Activated naive CD4-positive, alpha-beta T cell treated with anti-CD3 and anti-CD28 coated beads, Interleukin-2, amount 50 U/mL, for 16 hours (primary cell): ENCODE data around the gene BPGM.

Experiments
- DNase-seq: peaks from one replicate; pipeline ENCODE4 v3.0.0-alpha.2; 2020

Gene BPGM

GRCh38 chr7:134723892-134724291, 77.2 kb downstream of the BPGM start:
- no peak for DNase-seq

DNA sequence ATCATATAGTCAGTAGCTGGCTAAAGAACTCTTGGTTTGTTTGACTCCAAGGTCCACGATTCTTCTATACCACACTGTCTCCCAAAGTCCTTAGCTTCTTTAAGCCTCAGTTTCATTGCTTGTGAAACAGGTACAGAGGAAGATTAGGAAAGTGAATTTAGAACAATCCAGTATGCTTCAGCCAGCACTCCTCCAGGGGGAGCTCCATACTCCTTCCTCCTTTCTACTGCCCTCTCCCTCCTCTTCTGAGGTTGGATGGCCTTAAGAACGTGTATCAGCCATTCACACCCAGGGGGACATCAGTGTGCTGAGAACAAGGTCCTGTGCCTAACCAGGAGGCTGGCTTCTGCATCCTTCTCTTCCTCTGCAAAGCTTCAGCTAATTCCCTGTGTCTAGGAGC, 78.0 kb downstream of the BPGM start:
- DNase-seq = no peak

DNA sequence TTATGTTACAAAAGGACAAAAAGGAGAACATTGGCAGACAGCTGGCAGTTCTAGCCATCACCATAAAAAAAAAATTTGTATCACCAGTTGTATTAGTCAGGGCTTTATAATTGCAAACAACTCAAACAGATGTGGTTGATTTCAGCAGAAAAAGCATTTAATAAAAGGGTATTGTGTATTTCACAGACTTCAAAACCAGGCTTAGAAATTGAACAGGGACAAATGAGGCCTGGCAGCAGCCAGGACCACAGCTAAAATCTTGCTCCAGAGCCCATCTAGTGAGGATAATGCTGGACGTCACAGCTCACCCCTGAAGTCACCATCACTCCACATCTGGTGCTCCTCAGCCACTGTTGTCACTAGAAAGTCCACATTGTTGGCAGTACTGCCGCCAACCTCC, 79.9 kb downstream of the BPGM start:
- no peak for DNase-seq

DNA sequence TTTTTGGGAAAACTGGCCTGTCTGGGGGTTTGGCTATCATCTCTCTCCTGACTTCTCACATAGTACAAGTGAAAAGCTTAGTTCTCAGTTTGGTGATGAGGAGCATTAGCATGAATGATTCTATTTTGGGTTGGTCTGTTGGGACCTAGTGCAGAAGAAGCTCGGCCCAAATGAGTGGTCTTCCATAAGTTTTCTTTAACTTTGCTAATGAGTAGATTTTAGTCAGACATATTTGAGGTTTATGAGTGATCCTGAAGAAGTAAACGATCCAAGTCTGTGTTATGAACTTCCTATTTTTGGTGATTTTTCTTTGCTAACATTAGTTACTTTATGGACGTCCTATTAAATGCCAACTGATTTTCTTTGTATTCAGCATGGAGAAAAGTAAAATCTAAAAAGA, 81.1 kb downstream of the BPGM start:
- DNase-seq = no peak
